ENCODE measurements around the gene HNRNPA3. TPM values are rescaled to one million over a fixed set of nuclear protein-coding genes. Genes with fewer than 3 reads are reported as not detected.

Gene HNRNPA3
- total RNA-seq, 1 donor from 2014 or later: 96.6 TPM

Small RNAs within 50 kb of the gene (small RNA-seq; reads per million reads assigned to genes)
- gene MIR3128 (ENCODE audit: low replicate concordance): not detected
- not detected for gene RF00019 (ENCODE audit: low replicate concordance)

Other genes with a start within 250 kb of the HNRNPA3 start
- gene NFE2L2, start 51.9 kb downstream of the HNRNPA3 start, total RNA-seq: 68.6 TPM
- gene AGPS, start 180.0 kb downstream of the HNRNPA3 start, total RNA-seq: 29.6 TPM